NB4 (cell line): ENCODE results near the gene IL36A.

Experiments used
- DNase-seq: peaks from one replicate; pipeline ENCODE4 v3.0.0; 2010; ENCODE audit warnings: low read depth
- H3K4me3 ChIP-seq: one replicate; pipeline ENCODE4 v1.5.1; 2011; ENCODE audit warnings: mild to moderate bottlenecking, low read depth, low read length, moderate library complexity
- MYC ChIP-seq: IDR thresholded peaks from 2 replicates; pipeline ENCODE4 v1.6.1; 2011; ENCODE audit warnings: low read depth, low read length
- POLR2A ChIP-seq: IDR thresholded peaks from 2 replicates; pipeline ENCODE4 v1.6.1; 2011; ENCODE audit warnings: mild to moderate bottlenecking; ENCODE audit not compliant: insufficient read length; ENCODE audit errors: extremely low read depth
- TF ChIP-seq, protein P1 (sequence below): IDR thresholded peaks from 2 replicates; pipeline ENCODE4 v1.6.1; 2011; ENCODE audit warnings: low read depth, low read length
- TF ChIP-seq, protein P2 (sequence below): IDR thresholded peaks from one replicate; pipeline ENCODE4 v1.5.1; 2012; ENCODE audit warnings: low read depth, low read length

Gene IL36A

DNA sequence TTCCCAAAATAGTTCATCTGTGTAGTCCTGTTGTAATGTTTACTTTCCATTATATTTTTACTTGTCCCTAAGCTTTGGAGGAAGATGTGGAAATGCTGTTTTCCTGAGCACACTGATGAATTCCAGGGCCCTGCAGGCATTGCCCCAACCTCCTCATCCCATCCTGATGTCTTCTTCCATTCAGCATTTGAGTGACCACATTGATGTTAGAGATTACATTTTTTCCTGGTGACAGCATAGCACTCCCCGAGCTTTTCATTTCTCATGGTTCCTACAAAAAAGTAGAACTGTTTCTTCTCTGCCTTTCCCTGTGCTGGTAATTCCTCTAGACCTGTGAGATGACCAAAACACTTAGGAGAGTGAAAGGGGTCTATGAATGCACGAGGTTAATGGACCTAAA, 4.8 kb downstream of the IL36A start:
- no peak for DNase-seq
- H3K4me3 ChIP-seq, result no peak overlapping the region
- no peak for TF ChIP-seq POLR2A
- TF ChIP-seq, protein P1, sequence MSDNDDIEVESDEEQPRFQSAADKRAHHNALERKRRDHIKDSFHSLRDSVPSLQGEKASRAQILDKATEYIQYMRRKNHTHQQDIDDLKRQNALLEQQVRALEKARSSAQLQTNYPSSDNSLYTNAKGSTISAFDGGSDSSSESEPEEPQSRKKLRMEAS, result no peak
- TF ChIP-seq, protein P2, sequence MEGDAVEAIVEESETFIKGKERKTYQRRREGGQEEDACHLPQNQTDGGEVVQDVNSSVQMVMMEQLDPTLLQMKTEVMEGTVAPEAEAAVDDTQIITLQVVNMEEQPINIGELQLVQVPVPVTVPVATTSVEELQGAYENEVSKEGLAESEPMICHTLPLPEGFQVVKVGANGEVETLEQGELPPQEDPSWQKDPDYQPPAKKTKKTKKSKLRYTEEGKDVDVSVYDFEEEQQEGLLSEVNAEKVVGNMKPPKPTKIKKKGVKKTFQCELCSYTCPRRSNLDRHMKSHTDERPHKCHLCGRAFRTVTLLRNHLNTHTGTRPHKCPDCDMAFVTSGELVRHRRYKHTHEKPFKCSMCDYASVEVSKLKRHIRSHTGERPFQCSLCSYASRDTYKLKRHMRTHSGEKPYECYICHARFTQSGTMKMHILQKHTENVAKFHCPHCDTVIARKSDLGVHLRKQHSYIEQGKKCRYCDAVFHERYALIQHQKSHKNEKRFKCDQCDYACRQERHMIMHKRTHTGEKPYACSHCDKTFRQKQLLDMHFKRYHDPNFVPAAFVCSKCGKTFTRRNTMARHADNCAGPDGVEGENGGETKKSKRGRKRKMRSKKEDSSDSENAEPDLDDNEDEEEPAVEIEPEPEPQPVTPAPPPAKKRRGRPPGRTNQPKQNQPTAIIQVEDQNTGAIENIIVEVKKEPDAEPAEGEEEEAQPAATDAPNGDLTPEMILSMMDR, result no peak
- TF ChIP-seq MYC, result no peak

DNA sequence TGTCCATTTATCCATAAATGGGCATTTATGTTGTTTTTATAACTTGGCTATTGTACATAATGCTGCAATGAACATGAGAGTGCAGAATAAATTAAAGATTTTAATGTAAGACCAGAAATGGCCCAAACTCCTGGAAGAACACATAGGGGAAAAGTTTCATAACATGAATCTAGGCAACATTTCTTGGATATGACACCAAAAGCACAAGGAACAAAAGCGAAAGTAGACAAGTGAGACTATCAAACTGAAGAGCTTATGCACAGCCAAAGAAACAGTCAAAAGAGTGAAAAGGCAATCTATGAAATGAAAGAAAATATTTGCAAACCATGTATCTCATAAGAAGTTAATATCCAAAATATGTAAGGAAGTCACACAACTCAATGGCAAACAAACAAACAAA, 5.8 kb downstream of the IL36A start:
- DNase-seq, result no peak
- H3K4me3 ChIP-seq, result no peak overlapping the region

DNA sequence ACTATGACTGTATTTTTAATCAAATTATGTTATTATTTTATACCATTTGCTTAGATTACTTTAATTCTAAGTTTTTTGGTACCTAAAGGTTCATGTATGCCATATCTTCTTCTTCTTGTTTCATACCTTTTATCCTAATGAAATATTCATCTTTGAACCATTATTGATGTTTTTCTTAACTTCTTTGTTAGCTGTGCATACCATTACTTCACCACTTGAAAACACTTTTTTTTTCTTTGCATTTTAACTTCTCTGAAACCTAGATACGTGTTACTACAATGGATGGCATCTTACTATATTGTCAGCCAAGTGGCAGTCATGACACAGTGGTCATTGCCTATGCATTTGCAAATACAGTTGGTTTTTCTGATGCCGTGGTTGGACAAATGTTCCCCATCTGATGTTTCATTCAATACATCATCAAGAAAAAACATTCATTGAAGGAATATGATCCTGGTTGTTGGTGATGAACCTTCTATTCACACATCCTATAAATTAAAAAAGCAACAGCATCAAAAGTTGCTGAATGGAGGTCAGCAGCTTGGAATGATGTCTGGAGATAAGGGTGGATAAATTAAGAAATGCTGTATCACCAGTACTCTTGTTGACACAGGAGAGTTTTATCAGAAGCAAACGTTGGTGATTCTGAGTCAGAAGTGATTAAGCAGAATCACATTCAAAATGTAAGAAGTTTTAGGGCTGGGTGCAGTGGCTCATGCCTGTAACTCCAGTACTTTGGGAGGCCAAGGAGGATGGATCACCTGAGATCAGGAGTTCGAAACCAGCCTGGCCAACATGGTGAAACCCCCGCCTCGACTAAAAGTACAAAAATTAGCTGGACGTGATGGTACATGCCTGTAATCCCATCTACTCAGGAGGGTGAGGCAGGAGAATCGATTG, 7.4 kb downstream of the IL36A start:
- no peak for DNase-seq
- TF ChIP-seq MYC (no peak), POLR2A (no peak)
- TF ChIP-seq, protein P1, result no peak
- TF ChIP-seq, protein P2, result no peak
- no peak overlapping the region for H3K4me3 ChIP-seq

More for the DNA sequence above, 5.8 kb downstream of the IL36A start:
- TF ChIP-seq, protein P2, result no peak
- TF ChIP-seq, protein P1, result no peak
- TF ChIP-seq MYC (no peak), POLR2A (no peak)

DNA sequence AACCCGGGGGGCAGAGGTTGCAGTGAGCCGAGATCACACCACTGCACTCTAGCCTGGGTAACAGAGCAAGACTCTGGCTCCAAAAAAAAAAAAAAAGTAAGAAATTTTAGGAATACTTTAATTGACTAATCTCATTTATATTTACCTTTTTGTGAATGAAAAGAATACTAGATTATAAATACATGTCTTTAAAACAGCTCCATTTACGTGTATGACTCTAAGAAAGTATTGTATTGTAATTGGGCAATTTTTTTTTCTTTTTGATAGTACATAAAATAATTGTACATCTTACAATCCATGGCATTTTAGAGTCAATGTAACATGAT, 8.0 kb downstream of the IL36A start:
- TF ChIP-seq MYC, result no peak
- TF ChIP-seq, protein P2, result no peak
- no peak for TF ChIP-seq POLR2A
- TF ChIP-seq, protein P1, result no peak
- DNase-seq, result no peak
- H3K4me3 ChIP-seq, result no peak overlapping the region

DNA sequence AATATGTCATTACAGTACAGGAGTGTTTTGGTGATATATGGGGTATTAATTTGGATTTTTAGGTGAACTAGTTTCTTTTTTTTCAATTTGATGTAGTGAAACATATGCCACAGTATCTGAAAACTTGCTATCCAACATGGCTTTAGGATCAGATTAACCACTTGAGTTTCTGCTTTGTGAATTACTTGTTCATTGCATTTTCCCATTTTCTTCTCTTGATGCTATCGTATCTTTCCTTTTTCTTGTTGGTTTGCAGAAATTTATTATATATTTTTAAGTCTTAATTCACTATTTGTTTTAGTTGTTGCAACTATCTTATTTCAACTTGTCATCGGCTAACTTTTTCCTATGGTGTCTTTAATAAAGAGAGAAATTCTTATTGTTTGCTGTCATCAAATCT, 8.8 kb downstream of the IL36A start:
- TF ChIP-seq, protein P2, result no peak
- TF ChIP-seq MYC (no peak), POLR2A (no peak)
- TF ChIP-seq, protein P1, result no peak
- H3K4me3 ChIP-seq, result no peak overlapping the region
- no peak for DNase-seq
